ENCODE measurements around the gene HOPX. TPM values are rescaled to one million over a fixed set of nuclear protein-coding genes. Genes with fewer than 3 reads are reported as not detected.

HOPX gene
- total RNA-seq, 1 donor from 2014 or later, result 2.6 TPM

DNA sequence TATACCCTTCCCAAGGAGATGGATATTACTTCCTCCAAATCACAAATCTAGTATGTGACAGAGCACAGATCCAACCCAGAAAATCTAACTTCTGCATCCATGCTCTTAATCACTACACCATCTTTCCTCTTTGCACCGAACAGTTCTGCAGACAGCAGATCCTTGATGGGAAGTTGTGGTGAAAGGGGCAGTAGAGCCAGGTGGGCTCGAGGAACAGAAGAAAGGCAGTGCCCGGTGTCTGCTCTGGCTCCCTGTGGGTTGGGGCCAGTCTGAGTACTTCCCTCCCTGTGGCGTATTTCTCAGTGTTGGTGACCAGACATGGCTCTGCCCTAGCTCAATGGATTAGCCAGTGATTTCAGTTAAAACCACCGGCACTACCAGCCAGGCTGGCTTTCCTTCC lies 15.3 kb downstream of the HOPX start:
- TF ChIP-seq EZH2 (IDR thresholded peaks at IDR 0.05), result no peak
- TF ChIP-seq, protein P1, sequence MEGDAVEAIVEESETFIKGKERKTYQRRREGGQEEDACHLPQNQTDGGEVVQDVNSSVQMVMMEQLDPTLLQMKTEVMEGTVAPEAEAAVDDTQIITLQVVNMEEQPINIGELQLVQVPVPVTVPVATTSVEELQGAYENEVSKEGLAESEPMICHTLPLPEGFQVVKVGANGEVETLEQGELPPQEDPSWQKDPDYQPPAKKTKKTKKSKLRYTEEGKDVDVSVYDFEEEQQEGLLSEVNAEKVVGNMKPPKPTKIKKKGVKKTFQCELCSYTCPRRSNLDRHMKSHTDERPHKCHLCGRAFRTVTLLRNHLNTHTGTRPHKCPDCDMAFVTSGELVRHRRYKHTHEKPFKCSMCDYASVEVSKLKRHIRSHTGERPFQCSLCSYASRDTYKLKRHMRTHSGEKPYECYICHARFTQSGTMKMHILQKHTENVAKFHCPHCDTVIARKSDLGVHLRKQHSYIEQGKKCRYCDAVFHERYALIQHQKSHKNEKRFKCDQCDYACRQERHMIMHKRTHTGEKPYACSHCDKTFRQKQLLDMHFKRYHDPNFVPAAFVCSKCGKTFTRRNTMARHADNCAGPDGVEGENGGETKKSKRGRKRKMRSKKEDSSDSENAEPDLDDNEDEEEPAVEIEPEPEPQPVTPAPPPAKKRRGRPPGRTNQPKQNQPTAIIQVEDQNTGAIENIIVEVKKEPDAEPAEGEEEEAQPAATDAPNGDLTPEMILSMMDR (IDR thresholded peaks at IDR 0.05), result no peak
- TF ChIP-seq EZH2phosphoT487 (IDR thresholded peaks at IDR 0.05), result no peak
- H3K36me3 ChIP-seq, result no peaks in the 10 kb centered on the region
- no peak overlapping the region for H3K4me3 ChIP-seq
- no peaks in the 10 kb centered on the region for H4K20me1 ChIP-seq (ENCODE audit: low read depth)
- no peaks in the 10 kb centered on the region for H3K79me2 ChIP-seq (ENCODE audit: low read depth)
- no peak overlapping the region for H3K4me2 ChIP-seq
- no peaks in the 10 kb centered on the region for H3K36me3 Mint-ChIP-seq
- DNase-seq (ENCODE audit: low spot score), result no peak
- H3K4me1 ChIP-seq, result peaks cover 6% of the 10 kb centered on the region
- no peak overlapping the region for H2AFZ ChIP-seq (replicated peaks)
- H3K9ac ChIP-seq, result no peak overlapping the region
- no peaks in the 10 kb centered on the region for H3K4me1 Mint-ChIP-seq
- peaks cover 17% of the 10 kb centered on the region for H3K27me3 ChIP-seq
- H3K27ac Mint-ChIP-seq, result no peak overlapping the region
- H3K27ac ChIP-seq, result no peak overlapping the region
- H3F3A ChIP-seq (ENCODE audit: low read depth), result no peaks in the 10 kb centered on the region
- H3K9me3 ChIP-seq (ENCODE audit: low read depth), result no peaks in the 10 kb centered on the region
- no peaks in the 10 kb centered on the region for H3K27me3 Mint-ChIP-seq (ENCODE audit: insufficient read depth, low read depth)
- H3K9me3 Mint-ChIP-seq, result no peaks in the 10 kb centered on the region
- H3K4me3 Mint-ChIP-seq, result no peak overlapping the region

DNA sequence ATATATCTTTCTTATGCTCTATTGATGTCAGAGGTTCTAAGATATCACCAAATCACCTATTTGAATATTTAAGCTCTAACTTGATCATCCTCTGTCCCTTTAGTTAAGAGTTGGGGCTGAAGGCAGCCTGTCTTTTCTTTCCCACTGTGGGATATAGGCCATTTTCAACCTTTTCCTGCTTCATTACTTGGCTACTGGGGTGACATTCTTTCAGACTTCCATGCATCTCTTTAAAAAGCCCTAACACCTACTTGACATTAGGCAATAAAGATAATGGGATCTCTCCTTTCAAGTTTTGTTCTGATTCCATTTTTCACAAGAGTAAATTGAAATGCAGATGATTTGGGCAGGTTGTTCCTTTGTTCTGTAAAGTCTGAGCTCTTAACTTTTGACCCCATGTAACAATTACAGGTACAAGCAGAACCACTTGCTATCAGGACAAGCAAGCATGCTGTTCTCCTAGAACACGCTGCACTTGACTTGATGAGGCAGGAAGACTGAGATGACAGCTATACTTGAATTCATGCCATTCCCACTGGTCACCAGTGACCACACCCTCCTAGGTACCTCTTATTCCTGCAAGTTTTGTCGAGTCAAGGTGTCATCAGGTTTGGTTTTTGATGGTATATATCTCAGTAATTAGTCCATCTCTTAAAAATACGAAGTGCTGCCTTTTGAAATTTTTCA lies 18.2 kb downstream of the HOPX start:
- Histone ChIP-seq H3F3A (ENCODE audit: low read depth) (no peaks in the 10 kb centered on the region), H3K36me3 (no peaks in the 10 kb centered on the region), H3K4me2 (no peak overlapping the region), H2AFZ (replicated peaks) (no peak overlapping the region), H3K27ac (no peak overlapping the region), H3K9ac (no peak overlapping the region), H3K79me2 (ENCODE audit: low read depth) (no peaks in the 10 kb centered on the region), H3K4me1 (peaks cover 12% of the 10 kb centered on the region), H3K4me3 (no peak overlapping the region), H3K9me3 (ENCODE audit: low read depth) (no peaks in the 10 kb centered on the region), H4K20me1 (ENCODE audit: low read depth) (no peaks in the 10 kb centered on the region), H3K27me3 (peaks cover 44% of the 10 kb centered on the region)
- DNase-seq (ENCODE audit: low spot score), result no peak
- Mint-ChIP-seq H3K36me3 (no peaks in the 10 kb centered on the region), H3K4me1 (peaks cover 5% of the 10 kb centered on the region), H3K27ac (no peak overlapping the region), H3K9me3 (no peaks in the 10 kb centered on the region), H3K27me3 (ENCODE audit: insufficient read depth, low read depth) (peaks cover 9% of the 10 kb centered on the region), H3K4me3 (no peak overlapping the region)
- TF ChIP-seq, protein P1 (IDR thresholded peaks at IDR 0.05), result no peak

DNA sequence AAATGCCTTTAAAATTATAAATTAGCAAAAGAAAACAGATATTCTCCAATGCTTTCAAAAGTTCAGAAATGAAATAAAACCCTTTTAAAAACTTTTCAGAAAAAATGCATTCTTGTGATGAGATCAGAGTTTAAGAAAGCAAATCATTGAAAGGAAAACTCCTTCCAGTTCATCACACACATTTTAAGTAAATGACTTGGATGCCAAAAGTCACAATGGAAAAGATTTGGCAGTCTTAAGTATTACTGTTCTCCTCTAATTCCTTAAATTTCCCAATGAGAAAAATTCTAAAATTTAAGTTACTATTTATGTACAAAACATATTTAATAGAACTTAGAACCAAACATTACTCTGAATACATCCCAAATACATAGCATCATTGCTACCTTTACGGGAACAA lies 21.1 kb downstream of the HOPX start:
- TF ChIP-seq EZH2phosphoT487 (IDR thresholded peaks at IDR 0.05) (no peak), EZH2 (IDR thresholded peaks at IDR 0.05) (no peak)
- TF ChIP-seq, protein P1 (IDR thresholded peaks at IDR 0.05), result no peak
- H3K27me3 Mint-ChIP-seq (ENCODE audit: insufficient read depth, low read depth), result peaks cover 33% of the 10 kb centered on the region

More for the DNA sequence above, 21.1 kb downstream of the HOPX start:
- H2AFZ ChIP-seq (replicated peaks), result no peak overlapping the region
- no peak overlapping the region for H3K4me3 ChIP-seq
- Mint-ChIP-seq H3K27ac (no peak overlapping the region), H3K9me3 (peaks cover 4% of the 10 kb centered on the region), H3K36me3 (no peaks in the 10 kb centered on the region), H3K4me1 (peaks cover 13% of the 10 kb centered on the region), H3K4me3 (no peak overlapping the region)
- H3K79me2 ChIP-seq (ENCODE audit: low read depth), result no peaks in the 10 kb centered on the region
- H3K9ac ChIP-seq, result no peak overlapping the region
- DNase-seq (ENCODE audit: low spot score), result no peak
- no peak overlapping the region for H3K4me2 ChIP-seq
- H3K4me1 ChIP-seq, result peaks cover 20% of the 10 kb centered on the region
- H3K36me3 ChIP-seq, result no peaks in the 10 kb centered on the region
- no peak overlapping the region for H3K27ac ChIP-seq
- H3F3A ChIP-seq (ENCODE audit: low read depth), result no peaks in the 10 kb centered on the region
- no peaks in the 10 kb centered on the region for H3K9me3 ChIP-seq (ENCODE audit: low read depth)
- no peaks in the 10 kb centered on the region for H4K20me1 ChIP-seq (ENCODE audit: low read depth)
- peaks cover 69% of the 10 kb centered on the region for H3K27me3 ChIP-seq

All from neural progenitor cell (in vitro differentiated cells).